A549 (cell line): ENCODE measurements around the gene TNPO3.

ENCODE experiments used
- CHD2 ChIP-seq: fragments of 150-350 bp; IDR thresholded peaks from 2 replicates; pipeline ENCODE4 v1.6.1; 2014; ENCODE audit warnings: low read length; ENCODE audit not compliant: partially characterized antibody
- HEYL ChIP-seq: fragments of 250-450 bp; sonication (Bioruptor Pico); IDR thresholded peaks from 2 replicates; pipeline ENCODE4 v1.8.0; 2021; ENCODE audit warnings: mild to moderate bottlenecking, moderate library complexity
- PHF8 ChIP-seq: fragments of 200-600 bp; sonication (generic); IDR thresholded peaks from 2 replicates; pipeline ENCODE4 v1.6.1; 2016; ENCODE audit warnings: low read depth, mild to moderate bottlenecking, antibody characterized with exemption, moderate library complexity, borderline replicate concordance
- RFX5 ChIP-seq: fragments of 450-650 bp; IDR thresholded peaks from 2 replicates; pipeline ENCODE4 v1.7.1; 2014; ENCODE audit warnings: antibody characterized with exemption, mild to moderate bottlenecking, moderate library complexity
- RNF2 ChIP-seq: fragments of 200-600 bp; sonication (generic); IDR thresholded peaks from 2 replicates; pipeline ENCODE4 v1.6.1; 2016; ENCODE audit warnings: low read depth, mild to moderate bottlenecking, antibody characterized with exemption, moderate library complexity, borderline replicate concordance
- SMC3 ChIP-seq: fragments of >200 bp; sonication (Bioruptor Twin); formaldehyde crosslinking; IDR thresholded peaks from 3 replicates; pipeline ENCODE4 v1.6.1; 2018; ENCODE audit warnings: inconsistent platforms
- TF ChIP-seq, protein P1 (sequence below): fragments of >200 bp; sonication (Bioruptor Twin); formaldehyde crosslinking; IDR thresholded peaks from 3 replicates; pipeline ENCODE4 v1.5.1; 2016
- TF ChIP-seq, protein P2 (sequence below): fragments of 200-600 bp; sonication (generic); IDR thresholded peaks from 2 replicates; pipeline ENCODE4 v1.6.1; 2016; ENCODE audit warnings: antibody characterized with exemption, mild to moderate bottlenecking, moderate library complexity

DNA sequence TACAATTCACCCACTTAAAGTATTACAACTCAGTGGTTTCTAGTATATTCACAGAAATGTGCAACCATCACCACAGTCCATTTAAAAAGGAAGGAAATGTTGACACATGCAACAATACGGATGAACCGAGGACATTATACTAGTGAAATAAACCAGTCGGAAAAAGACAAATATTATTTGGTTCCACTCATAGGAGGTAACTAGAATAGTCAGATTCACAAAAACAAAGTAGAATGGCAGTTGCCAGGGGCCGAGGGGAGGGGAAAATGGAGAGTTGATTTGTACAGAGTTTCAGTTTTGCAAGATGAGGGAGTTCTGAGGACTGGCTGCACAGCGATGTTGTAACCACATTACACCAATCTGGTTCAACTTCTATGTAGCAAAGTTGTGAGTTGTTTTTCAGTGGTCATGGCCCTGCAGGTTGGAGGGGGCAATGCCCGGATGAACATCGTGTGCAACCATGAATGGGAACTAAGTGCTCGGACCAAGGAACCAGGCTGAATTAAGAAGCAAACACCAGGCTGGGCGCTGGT lies 17.6 kb upstream of the TNPO3 start:
- TF ChIP-seq HEYL (CRISPR knock-in tag) (no peak), PHF8 (no peak), RNF2 (no peak), SMC3 (no peak), RFX5 (no peak), CHD2 (no peak)
- TF ChIP-seq, protein P1, sequence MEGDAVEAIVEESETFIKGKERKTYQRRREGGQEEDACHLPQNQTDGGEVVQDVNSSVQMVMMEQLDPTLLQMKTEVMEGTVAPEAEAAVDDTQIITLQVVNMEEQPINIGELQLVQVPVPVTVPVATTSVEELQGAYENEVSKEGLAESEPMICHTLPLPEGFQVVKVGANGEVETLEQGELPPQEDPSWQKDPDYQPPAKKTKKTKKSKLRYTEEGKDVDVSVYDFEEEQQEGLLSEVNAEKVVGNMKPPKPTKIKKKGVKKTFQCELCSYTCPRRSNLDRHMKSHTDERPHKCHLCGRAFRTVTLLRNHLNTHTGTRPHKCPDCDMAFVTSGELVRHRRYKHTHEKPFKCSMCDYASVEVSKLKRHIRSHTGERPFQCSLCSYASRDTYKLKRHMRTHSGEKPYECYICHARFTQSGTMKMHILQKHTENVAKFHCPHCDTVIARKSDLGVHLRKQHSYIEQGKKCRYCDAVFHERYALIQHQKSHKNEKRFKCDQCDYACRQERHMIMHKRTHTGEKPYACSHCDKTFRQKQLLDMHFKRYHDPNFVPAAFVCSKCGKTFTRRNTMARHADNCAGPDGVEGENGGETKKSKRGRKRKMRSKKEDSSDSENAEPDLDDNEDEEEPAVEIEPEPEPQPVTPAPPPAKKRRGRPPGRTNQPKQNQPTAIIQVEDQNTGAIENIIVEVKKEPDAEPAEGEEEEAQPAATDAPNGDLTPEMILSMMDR: no peak
- TF ChIP-seq, protein P2, sequence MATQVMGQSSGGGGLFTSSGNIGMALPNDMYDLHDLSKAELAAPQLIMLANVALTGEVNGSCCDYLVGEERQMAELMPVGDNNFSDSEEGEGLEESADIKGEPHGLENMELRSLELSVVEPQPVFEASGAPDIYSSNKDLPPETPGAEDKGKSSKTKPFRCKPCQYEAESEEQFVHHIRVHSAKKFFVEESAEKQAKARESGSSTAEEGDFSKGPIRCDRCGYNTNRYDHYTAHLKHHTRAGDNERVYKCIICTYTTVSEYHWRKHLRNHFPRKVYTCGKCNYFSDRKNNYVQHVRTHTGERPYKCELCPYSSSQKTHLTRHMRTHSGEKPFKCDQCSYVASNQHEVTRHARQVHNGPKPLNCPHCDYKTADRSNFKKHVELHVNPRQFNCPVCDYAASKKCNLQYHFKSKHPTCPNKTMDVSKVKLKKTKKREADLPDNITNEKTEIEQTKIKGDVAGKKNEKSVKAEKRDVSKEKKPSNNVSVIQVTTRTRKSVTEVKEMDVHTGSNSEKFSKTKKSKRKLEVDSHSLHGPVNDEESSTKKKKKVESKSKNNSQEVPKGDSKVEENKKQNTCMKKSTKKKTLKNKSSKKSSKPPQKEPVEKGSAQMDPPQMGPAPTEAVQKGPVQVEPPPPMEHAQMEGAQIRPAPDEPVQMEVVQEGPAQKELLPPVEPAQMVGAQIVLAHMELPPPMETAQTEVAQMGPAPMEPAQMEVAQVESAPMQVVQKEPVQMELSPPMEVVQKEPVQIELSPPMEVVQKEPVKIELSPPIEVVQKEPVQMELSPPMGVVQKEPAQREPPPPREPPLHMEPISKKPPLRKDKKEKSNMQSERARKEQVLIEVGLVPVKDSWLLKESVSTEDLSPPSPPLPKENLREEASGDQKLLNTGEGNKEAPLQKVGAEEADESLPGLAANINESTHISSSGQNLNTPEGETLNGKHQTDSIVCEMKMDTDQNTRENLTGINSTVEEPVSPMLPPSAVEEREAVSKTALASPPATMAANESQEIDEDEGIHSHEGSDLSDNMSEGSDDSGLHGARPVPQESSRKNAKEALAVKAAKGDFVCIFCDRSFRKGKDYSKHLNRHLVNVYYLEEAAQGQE: no peak
